GM21786 (cell line): ENCODE measurements around the gene HEATR9.
"Not testable (repeated sequence)": the region's sequence is repeated elsewhere in the genome, so short reads cannot be mapped to it uniquely, and the experiment has no call there.

ENCODE experiments used
- ATAC-seq: cut with Tn5 transposase; IDR thresholded peaks from one replicate; pipeline ENCODE4 v1.9.1; 2021; ENCODE audit not compliant: unreplicated experiment

HEATR9 gene

GRCh38 chr17:35868737-35869136, at the start of gene HEATR9:
TSS of gene HEATR9 (minus strand) at chr17:35868891. CDS start at chr17:35868742, 149 bp downstream.
- no peak for ATAC-seq

DNA sequence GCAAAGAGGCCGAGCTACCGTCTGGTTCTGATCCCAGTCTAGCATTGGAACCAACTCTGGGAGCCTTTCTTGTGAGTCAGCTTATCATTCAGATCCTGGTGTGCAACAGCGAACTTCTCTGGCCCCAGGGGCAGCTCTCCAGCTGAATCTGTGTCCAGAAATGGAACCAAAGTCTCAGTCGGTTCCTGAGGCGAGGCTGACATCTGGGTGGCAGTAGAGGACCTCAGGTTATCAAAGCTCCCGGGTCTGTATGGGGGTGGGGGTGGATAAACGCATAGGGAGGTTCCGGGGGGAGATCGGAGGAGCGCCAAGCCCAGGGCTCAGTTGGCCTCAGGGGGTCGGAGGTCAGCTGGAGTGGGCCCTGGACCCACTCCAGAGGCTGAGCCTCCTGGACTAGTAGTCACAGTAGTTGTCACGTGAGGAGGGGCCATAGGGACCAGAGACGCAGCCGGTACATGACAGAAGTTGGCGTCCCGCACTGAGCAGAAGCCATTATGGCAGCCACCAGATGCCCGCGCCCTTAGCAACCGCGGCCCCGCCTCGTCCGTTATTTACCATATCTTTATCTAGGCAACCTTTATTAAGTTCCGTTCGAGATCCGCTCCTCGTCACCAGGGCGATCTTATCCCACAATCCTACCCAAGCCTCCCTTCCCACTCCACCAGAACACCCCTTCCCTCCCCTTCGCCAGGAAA, 49.0 kb upstream of the HEATR9 start:
- ATAC-seq = no peak

- no peak for ATAC-seq
Observed at GRCh38 chr17:35915153-35915964, 46.7 kb upstream of the HEATR9 start.

DNA sequence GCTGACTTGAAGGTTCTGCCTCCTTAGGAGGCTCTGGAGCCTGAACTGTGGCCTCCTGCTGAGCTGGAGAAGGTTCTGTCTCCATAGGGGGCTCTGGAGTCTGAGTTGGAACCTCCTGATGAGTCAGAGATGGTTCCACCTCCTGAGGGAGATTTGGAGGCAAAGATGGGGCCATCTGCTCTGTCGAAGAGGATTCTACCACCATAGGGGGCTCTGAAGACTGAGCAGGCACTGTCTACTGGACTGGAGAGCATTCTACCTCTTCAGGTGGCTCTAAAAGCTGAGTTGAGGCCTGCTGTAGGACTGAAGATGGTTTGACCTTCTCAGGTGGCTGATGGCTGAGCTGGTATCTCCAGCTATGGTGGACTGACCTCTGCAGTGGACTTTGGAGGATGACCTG, 45.7 kb upstream of the HEATR9 start:
- ATAC-seq = no peak

- no peak for ATAC-seq
Observed at GRCh38 chr17:35913609-35914008, 44.9 kb upstream of the HEATR9 start.

- no peak for ATAC-seq
Observed at GRCh38 chr17:35912942-35913341, 44.3 kb upstream of the HEATR9 start.

DNA sequence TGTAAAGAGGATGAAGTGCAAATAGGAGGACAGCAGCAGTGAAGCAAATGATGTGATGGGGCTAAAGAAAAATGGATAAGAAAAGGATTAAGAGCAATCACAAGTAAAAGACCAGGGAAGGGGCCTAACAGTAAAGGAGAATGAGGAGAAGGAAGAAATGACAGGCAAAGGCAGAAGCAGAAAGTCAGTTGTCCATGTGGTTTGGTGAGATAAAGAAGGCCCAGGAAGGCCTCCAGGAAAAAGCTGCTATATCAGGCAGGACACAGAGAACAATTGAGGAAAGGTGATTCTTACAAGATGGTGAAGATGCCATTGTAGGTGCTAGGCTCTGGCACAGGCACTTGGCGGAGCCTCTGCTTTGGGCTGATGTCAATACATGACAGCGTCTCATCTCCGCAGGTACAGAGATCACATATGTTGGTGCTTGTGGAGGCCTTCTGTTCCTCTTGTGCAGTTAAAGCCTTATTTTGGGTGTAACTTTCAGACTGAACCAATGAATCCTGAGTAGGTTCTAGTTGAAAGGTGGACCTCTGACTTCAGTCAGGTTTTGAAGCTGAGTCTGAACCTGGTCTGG, 43.7 kb upstream of the HEATR9 start:
- no peak for ATAC-seq

DNA sequence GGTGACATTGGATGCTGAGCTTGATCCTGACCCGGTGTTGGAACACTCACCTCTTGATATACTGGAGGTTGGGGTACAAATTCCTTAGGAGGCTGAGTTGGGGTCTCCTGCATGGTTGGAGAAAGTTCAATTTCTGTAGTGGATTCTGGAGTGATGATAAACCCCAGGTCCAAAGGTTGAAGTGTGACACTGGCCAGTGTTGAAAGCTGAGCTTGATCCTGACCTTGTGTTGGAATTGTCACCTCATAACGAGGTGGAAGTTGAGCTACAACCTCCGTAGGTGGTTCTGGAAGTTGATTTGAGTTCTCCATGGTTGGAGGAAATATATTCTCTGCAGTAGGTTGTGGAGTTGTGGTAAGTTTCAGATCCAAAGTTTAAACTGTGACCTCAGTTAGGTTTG, 40.7 kb upstream of the HEATR9 start:
- no peak for ATAC-seq

DNA sequence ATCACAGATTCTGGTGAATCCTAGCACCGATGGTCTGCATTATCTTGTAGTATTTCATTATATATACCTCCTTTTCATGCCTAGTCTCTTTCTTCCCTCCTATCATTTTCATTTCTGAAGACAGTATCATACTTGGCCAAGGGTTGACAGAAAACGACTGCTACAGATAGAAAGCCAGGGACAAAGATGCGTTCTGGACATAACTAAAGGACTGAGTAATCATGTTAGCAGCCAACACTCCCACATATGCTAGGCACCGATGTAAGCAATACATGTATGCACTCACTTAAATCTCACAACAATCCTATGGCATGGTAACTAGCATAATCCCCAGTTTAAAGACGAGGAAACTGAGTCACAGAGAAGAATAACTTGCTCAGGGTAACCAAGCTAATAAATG, 39.0 kb upstream of the HEATR9 start:
- ATAC-seq = no peak

DNA sequence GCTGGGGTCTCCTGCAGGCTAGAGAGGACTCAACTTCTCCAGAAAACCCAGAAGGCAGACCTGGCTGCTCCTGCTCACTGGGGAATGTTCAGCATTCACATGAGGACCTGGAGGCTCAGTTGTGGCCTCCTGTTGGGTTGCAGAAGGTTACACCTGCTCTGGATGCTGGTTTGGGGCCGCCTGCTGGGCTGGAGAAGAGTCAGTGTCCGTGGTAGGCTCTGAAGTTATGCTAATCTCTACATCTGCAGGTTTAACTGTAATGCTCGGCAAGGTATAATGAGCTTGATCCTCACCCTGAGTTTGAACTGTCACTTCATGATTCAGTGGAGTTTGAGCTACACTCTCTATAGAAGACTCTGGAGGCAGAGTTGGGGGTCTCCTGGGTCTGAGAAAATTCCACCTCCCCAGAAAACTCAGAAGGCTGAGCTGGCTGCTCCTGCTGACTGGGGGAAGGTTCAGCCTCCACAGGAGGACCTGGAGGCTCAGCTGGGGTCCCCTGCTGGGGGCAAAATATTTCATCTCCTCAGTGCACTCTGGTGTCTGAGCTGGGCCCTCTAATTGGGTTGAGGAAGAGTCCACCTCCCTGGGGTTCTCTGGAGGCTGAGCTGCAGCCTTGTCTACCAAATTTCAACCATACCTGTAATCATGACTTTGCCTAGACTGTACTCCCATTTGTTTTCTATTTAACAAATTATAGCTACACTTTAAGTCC, 38.4 kb upstream of the HEATR9 start:
- no peak for ATAC-seq

DNA sequence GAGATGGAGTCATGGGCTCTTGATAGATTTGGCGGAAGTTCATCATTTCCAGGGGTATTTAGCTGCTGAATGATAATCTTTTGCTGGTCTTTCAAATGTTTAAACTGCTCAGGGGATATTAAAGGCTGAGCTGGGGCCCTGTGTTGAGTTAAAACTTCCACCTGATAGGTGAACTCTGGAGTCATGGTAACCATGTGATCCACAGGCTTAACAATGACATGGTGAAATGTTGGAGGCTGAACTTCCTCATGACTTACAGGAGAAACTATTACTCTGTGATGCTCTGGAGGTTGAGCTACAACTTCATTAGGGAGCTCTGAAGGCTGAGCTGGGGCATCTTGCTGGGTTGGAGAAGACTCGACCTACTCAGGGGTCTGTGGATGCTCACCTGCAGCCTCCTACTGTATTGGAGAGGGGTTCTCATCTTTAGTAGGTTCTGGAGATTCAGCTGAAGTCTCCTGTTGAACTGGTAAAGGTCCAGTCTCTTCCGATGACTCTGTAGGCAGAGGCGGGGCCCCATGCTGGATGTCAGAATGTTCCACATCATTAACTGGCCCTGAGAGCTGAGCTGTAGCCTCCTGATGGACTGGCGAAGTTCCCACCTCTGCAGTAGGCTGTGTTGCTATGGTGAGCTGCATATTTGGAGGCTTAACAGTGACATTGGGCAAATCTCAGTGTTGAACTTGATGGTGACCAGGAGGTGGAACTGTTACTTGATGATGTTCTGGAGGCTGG, 37.7 kb upstream of the HEATR9 start:
- ATAC-seq = no peak

DNA sequence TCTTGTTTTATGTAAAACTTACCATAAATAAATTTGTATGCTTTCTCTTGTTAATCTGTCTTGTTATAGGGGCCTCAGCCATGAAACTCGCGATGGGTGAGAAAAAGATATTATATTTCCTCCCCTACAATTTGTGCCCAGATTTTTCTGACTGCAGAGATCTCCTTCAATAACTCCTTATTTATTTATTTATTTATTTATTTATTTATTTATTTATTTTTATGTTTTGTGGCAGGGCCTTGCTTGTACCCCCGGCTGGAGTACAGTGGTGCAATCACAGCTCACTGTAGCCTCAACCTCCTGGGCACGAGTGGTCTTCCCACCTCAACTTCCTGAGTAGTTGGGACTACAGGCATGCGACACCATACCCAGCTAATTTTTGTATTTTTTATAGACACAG, 34.8 kb upstream of the HEATR9 start:
- ATAC-seq = no peak

DNA sequence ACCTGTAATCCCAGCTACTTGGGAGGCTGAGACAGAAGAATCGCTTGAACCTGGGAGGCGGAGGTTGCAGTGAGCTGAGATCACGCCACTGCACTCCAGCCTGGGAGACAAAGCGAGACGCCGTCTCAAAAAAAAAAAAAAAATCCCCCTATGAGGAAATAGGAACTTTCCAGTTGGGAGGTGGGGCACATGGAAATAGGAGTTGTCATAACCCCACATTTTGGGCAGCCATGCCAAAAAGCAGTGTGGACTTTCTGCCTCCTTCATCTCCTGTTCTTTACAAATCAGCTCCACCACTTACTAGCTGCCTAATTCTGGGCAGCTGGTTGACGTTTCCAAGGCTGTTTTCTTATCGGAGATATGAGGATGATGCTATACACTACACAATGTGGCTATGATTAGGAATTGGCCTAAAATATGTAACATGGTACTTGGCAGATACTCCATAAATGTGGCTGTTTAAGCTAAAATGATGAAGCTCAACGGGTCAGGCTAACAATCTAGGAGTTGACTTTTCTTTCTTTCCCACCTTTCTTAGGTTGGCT, 33.0 kb upstream of the HEATR9 start:
- ATAC-seq = no peak

- ATAC-seq = no peak
Observed at GRCh38 chr17:35900708-35901480, 32.2 kb upstream of the HEATR9 start.

GRCh38 chr17:35900280-35900679, 31.6 kb upstream of the HEATR9 start:
- no peak for ATAC-seq

DNA sequence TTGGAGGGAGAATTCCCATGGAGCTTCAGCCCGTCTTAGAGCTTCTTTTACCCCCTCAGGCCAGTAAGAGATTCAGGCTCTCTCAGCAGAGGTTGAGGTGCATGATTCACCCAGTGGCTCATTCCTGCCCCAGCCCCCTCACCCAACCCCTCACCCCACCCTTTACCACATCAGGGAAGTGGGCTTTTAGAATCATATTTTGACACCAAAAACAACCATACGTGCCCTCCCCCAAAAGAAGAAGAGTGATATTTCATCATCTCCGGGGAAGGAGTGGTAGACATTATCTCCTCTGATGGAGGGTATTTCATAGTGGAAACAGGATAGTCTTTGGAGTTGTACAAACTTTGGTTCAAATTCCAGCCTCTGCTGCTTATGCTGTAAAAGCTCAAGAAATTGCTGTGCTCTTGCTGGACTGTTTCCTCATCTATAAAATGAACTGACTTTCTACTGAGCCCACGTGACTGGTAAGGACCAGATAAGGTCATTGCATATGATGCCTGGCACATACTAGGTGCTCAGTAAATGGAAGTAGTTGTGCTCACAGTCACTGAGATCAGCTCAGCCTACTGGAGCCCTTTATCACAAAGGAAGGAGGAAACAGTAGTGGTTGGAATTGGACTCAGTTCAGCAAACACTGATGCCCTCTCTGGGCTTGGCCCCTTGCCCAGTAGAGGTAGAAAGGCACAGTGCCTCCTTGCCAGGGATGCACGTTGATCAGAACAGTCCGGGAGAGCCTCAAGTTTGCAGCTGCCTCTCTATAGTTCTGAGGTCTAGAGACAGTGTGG, 29.8 kb upstream of the HEATR9 start:
- no peak for ATAC-seq

DNA sequence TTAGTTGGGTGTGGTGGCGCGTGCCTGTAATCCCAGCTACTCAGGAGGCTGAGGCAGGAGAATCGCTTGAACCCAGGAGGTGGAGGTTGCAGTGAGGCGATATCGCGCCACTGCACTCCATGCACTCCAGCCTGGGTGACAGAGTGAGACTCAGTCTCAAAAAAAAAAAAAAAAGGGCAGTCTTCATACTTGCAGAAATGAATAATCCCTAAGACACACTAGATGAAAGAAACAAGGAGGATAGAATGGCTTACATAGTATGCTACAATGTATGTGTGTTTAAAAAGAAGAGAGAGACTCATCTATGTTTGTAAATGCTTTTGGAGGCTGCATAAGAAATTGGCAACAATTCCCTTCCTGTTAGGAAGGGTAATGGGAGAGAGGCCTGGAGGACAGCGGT, 29.1 kb upstream of the HEATR9 start:
- not testable (repeated sequence) for ATAC-seq

DNA sequence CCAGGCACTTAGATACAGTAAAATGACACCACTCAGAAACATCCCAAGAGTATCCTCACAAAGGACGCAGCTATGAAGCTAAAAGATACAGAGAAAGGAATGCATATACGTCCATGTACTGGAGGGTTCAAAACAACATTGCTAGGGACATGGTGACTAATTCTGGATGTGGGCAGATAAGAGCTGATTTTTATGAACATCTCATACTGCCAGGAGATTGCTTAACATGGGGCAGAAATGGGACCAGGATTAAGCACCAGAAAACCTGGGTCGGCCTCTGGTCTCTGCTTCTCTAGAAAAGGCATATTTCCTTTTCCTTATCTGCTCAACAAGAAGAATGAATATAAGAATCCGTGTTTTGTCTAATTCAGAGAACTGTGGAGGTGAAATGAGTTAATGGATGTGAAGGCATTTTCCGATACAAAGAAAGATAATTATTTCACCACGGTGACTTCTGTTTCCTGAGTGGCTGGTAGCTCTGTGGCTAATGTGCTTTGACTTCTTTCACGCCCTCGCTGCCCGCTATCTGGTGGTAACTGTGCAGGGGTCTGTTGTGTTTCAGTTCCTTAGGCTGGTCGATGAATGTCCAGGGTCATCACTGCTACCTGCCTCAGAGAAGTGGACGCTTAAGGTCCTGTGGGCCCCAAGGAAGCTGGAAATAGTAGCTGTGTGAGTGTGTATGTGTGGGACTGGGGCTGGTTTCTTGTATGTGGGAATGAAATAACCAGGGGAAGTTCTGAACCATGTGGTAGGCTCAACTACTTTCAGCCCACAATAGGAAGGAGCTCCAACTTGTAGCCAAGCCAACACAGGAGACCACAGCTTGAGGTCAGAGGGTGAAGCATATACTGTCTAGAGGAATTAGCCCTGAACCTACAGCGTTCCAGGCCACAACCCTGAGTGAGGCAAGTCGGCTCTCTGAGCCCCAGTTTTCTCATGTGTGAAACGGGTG, 27.2 kb upstream of the HEATR9 start:
- no peak for ATAC-seq
